ENCODE measurements around the gene GRIFIN. TPM values are rescaled to one million over a fixed set of nuclear protein-coding genes. Genes with fewer than 3 reads are reported as not detected.
"Not testable (repeated sequence)": the region's sequence is repeated elsewhere in the genome, so short reads cannot be mapped to it uniquely, and the experiment has no call there.

Gene GRIFIN
- total RNA-seq, 1 donor from 2014 or later: not detected

- no peak overlapping the region for H3K4me3 ChIP-seq (ENCODE audit: low read length in 3 of 3)
- no peak overlapping the region for H3K9ac ChIP-seq (ENCODE audit: low read depth in 1 of 3, low read length in 3 of 3)
- no peaks in the 10 kb centered on the region for H3K36me3 ChIP-seq (ENCODE audit: control insufficient read depth in 3 of 3, insufficient read depth in 3 of 3, low read length in 3 of 3)
- H3K27me3 ChIP-seq (ENCODE audit: control insufficient read depth in 3 of 3, insufficient read depth in 3 of 3, low read length in 3 of 3): peaks cover 27 to 40% (median 28%) of the 10 kb centered on the region in 3 donors
- H3K27ac ChIP-seq (ENCODE audit: low read depth, low read length): no peak overlapping the region
- H3K4me1 ChIP-seq (ENCODE audit: control insufficient read depth in 3 of 3, insufficient read depth in 3 of 3, low read length in 3 of 3): peaks cover 15 to 23% (median 20%) of the 10 kb centered on the region in 3 donors
- no peaks in the 10 kb centered on the region for H3K9me3 ChIP-seq (ENCODE audit: control insufficient read depth in 3 of 3, low read length in 3 of 3)
Observed at GRCh38 chr7:2474224-2474623, 2.0 kb downstream of the GRIFIN start.

- H3K9ac ChIP-seq (ENCODE audit: low read depth in 1 of 3, low read length in 3 of 3): no peak overlapping the region
- no peak overlapping the region for H3K4me3 ChIP-seq (ENCODE audit: low read length in 3 of 3)
- H3K9me3 ChIP-seq (ENCODE audit: control insufficient read depth in 3 of 3, low read length in 3 of 3): no peaks in the 10 kb centered on the region
- peaks cover 9 to 17% (median 16%) of the 10 kb centered on the region in 3 donors for H3K4me1 ChIP-seq (ENCODE audit: control insufficient read depth in 3 of 3, insufficient read depth in 3 of 3, low read length in 3 of 3)
- H3K36me3 ChIP-seq (ENCODE audit: control insufficient read depth in 3 of 3, insufficient read depth in 3 of 3, low read length in 3 of 3): no peaks in the 10 kb centered on the region
- no peak overlapping the region for H3K27ac ChIP-seq (ENCODE audit: low read depth, low read length)
- H3K27me3 ChIP-seq (ENCODE audit: control insufficient read depth in 3 of 3, insufficient read depth in 3 of 3, low read length in 3 of 3): peaks cover 23 to 38% (median 23%) of the 10 kb centered on the region in 3 donors
Observed at GRCh38 chr7:2473496-2474180, 2.6 kb downstream of the GRIFIN start.

- Histone ChIP-seq H3K4me3 (ENCODE audit: low read length in 3 of 3) (no peak overlapping the region), H3K9me3 (ENCODE audit: control insufficient read depth in 3 of 3, low read length in 3 of 3) (no peaks in the 10 kb centered on the region), H3K36me3 (ENCODE audit: control insufficient read depth in 3 of 3, insufficient read depth in 3 of 3, low read length in 3 of 3) (no peaks in the 10 kb centered on the region), H3K27me3 (ENCODE audit: control insufficient read depth in 3 of 3, insufficient read depth in 3 of 3, low read length in 3 of 3) (peaks cover 14 to 31% (median 20%) of the 10 kb centered on the region in 3 donors), H3K27ac (ENCODE audit: low read depth, low read length) (no peak overlapping the region), H3K9ac (ENCODE audit: low read depth in 1 of 3, low read length in 3 of 3) (no peak overlapping the region), H3K4me1 (ENCODE audit: control insufficient read depth in 3 of 3, insufficient read depth in 3 of 3, low read length in 3 of 3) (peaks cover under 1 to 9% (median 8%) of the 10 kb centered on the region in 3 donors)
Observed at GRCh38 chr7:2472739-2473138, 3.5 kb downstream of the GRIFIN start.

GRCh38 chr7:2471396-2471795 is 4.8 kb downstream of the GRIFIN start:
- H3K27me3 ChIP-seq (ENCODE audit: control insufficient read depth in 3 of 3, insufficient read depth in 3 of 3, low read length in 3 of 3): peaks cover 10 to 24% (median 18%) of the 10 kb centered on the region in 3 donors
- no peak overlapping the region for H3K27ac ChIP-seq (ENCODE audit: low read depth, low read length)
- H3K4me3 ChIP-seq (ENCODE audit: low read length in 3 of 3): no peak overlapping the region
- H3K4me1 ChIP-seq (ENCODE audit: control insufficient read depth in 3 of 3, insufficient read depth in 3 of 3, low read length in 3 of 3): peaks cover 0 to 4% (median 0%) of the 10 kb centered on the region in 3 donors
- no peak overlapping the region for H3K9ac ChIP-seq (ENCODE audit: low read depth in 1 of 3, low read length in 3 of 3)
- H3K9me3 ChIP-seq (ENCODE audit: control insufficient read depth in 3 of 3, low read length in 3 of 3): no peaks in the 10 kb centered on the region
- no peaks in the 10 kb centered on the region for H3K36me3 ChIP-seq (ENCODE audit: control insufficient read depth in 3 of 3, insufficient read depth in 3 of 3, low read length in 3 of 3)

- H3K27me3 ChIP-seq (ENCODE audit: control insufficient read depth in 3 of 3, insufficient read depth in 3 of 3, low read length in 3 of 3): peaks cover 10 to 24% (median 18%) of the 10 kb centered on the region in 3 donors
- no peaks in the 10 kb centered on the region for H3K36me3 ChIP-seq (ENCODE audit: control insufficient read depth in 3 of 3, insufficient read depth in 3 of 3, low read length in 3 of 3)
- no peak overlapping the region for H3K9ac ChIP-seq (ENCODE audit: low read depth in 1 of 3, low read length in 3 of 3)
- H3K4me3 ChIP-seq (ENCODE audit: low read length in 3 of 3): no peak overlapping the region
- peaks cover 0 to 4% (median 0%) of the 10 kb centered on the region in 3 donors for H3K4me1 ChIP-seq (ENCODE audit: control insufficient read depth in 3 of 3, insufficient read depth in 3 of 3, low read length in 3 of 3)
- H3K27ac ChIP-seq (ENCODE audit: low read depth, low read length): no peak overlapping the region
- H3K9me3 ChIP-seq (ENCODE audit: control insufficient read depth in 3 of 3, low read length in 3 of 3): no peaks in the 10 kb centered on the region
Observed at GRCh38 chr7:2471022-2471329, 5.2 kb downstream of the GRIFIN start.

- Histone ChIP-seq H3K4me1 (ENCODE audit: control insufficient read depth in 3 of 3, insufficient read depth in 3 of 3, low read length in 3 of 3) (peaks cover 0 to 4% (median 0%) of the 10 kb centered on the region in 3 donors), H3K27me3 (ENCODE audit: control insufficient read depth in 3 of 3, insufficient read depth in 3 of 3, low read length in 3 of 3) (peaks cover 10 to 22% (median 18%) of the 10 kb centered on the region in 3 donors), H3K9ac (ENCODE audit: low read depth in 1 of 3, low read length in 3 of 3) (no peak overlapping the region), H3K36me3 (ENCODE audit: control insufficient read depth in 3 of 3, insufficient read depth in 3 of 3, low read length in 3 of 3) (no peaks in the 10 kb centered on the region), H3K4me3 (ENCODE audit: low read length in 3 of 3) (no peak overlapping the region), H3K27ac (ENCODE audit: low read depth, low read length) (no peak overlapping the region), H3K9me3 (ENCODE audit: control insufficient read depth in 3 of 3, low read length in 3 of 3) (no peaks in the 10 kb centered on the region)
Observed at GRCh38 chr7:2470204-2471021, 5.8 kb downstream of the GRIFIN start.

GRCh38 chr7:2469460-2470203 is 6.6 kb downstream of the GRIFIN start:
- H3K9ac ChIP-seq (ENCODE audit: low read depth in 1 of 3, low read length in 3 of 3); H3K9me3 ChIP-seq (ENCODE audit: control insufficient read depth in 3 of 3, low read length in 3 of 3); H3K36me3 ChIP-seq (ENCODE audit: control insufficient read depth in 3 of 3, insufficient read depth in 3 of 3, low read length in 3 of 3); H3K4me3 ChIP-seq (ENCODE audit: low read length in 3 of 3); H3K27ac ChIP-seq (ENCODE audit: low read depth, low read length); H3K4me1 ChIP-seq (ENCODE audit: control insufficient read depth in 3 of 3, insufficient read depth in 3 of 3, low read length in 3 of 3): not testable (repeated sequence)
- H3K27me3 ChIP-seq (ENCODE audit: control insufficient read depth in 3 of 3, insufficient read depth in 3 of 3, low read length in 3 of 3): peaks cover 10 to 22% (median 18%) of the 10 kb centered on the region in 3 donors

GRCh38 chr7:2468227-2468626 is 8.0 kb downstream of the GRIFIN start:
- Histone ChIP-seq H3K36me3 (ENCODE audit: control insufficient read depth in 3 of 3, insufficient read depth in 3 of 3, low read length in 3 of 3) (no peaks in the 10 kb centered on the region), H3K27me3 (ENCODE audit: control insufficient read depth in 3 of 3, insufficient read depth in 3 of 3, low read length in 3 of 3) (peaks cover 10 to 22% (median 18%) of the 10 kb centered on the region in 3 donors), H3K27ac (ENCODE audit: low read depth, low read length) (no peak overlapping the region), H3K4me3 (ENCODE audit: low read length in 3 of 3) (no peak overlapping the region), H3K4me1 (ENCODE audit: control insufficient read depth in 3 of 3, insufficient read depth in 3 of 3, low read length in 3 of 3) (peaks cover 0 to 4% (median 0%) of the 10 kb centered on the region in 3 donors), H3K9ac (ENCODE audit: low read depth in 1 of 3, low read length in 3 of 3) (no peak overlapping the region), H3K9me3 (ENCODE audit: control insufficient read depth in 3 of 3, low read length in 3 of 3) (no peaks in the 10 kb centered on the region)

- peaks cover 10 to 22% (median 17%) of the 10 kb centered on the region in 3 donors for H3K27me3 ChIP-seq (ENCODE audit: control insufficient read depth in 3 of 3, insufficient read depth in 3 of 3, low read length in 3 of 3)
- no peak overlapping the region for H3K27ac ChIP-seq (ENCODE audit: low read depth, low read length)
- H3K9ac ChIP-seq (ENCODE audit: low read depth in 1 of 3, low read length in 3 of 3): no peak overlapping the region
- H3K36me3 ChIP-seq (ENCODE audit: control insufficient read depth in 3 of 3, insufficient read depth in 3 of 3, low read length in 3 of 3): no peaks in the 10 kb centered on the region
- peaks cover 0 to 2% (median 0%) of the 10 kb centered on the region in 3 donors for H3K9me3 ChIP-seq (ENCODE audit: control insufficient read depth in 3 of 3, low read length in 3 of 3)
- H3K4me1 ChIP-seq (ENCODE audit: control insufficient read depth in 3 of 3, insufficient read depth in 3 of 3, low read length in 3 of 3): peaks cover 0 to 4% (median 0%) of the 10 kb centered on the region in 3 donors
- H3K4me3 ChIP-seq (ENCODE audit: low read length in 3 of 3): no peak overlapping the region
Observed at GRCh38 chr7:2466675-2467074, 9.5 kb downstream of the GRIFIN start.

Measured in skeletal muscle tissue (tissue), 4 donors.